HG02884 (cell line): Measurements from ENCODE around the gene TAGLN3.

Source experiments
- ATAC-seq: cut with Tn5 transposase; IDR thresholded peaks from one replicate; pipeline ENCODE4 v1.9.1; 2021; ENCODE audit warnings: mild to moderate bottlenecking, moderate library complexity; ENCODE audit not compliant: unreplicated experiment

Gene TAGLN3

GRCh38 chr3:112043621-112044201 is 45.0 kb downstream of the TAGLN3 start:
- ATAC-seq: peak; percentile 96

GRCh38 chr3:112046599-112046998 is 47.9 kb downstream of the TAGLN3 start:
- ATAC-seq: no peak

- ATAC-seq: no peak
Observed at GRCh38 chr3:112047264-112047663, 48.5 kb downstream of the TAGLN3 start.

- ATAC-seq: no peak
Observed at GRCh38 chr3:112048911-112049310, 50.2 kb downstream of the TAGLN3 start.

GRCh38 chr3:112053229-112053628 is 54.5 kb downstream of the TAGLN3 start:
- ATAC-seq: no peak

GRCh38 chr3:112056451-112056929 is 57.8 kb downstream of the TAGLN3 start:
- ATAC-seq: no peak

GRCh38 chr3:112059497-112059896 is 60.8 kb downstream of the TAGLN3 start:
- no peak for ATAC-seq

GRCh38 chr3:112061152-112061551 is 62.4 kb downstream of the TAGLN3 start:
- no peak for ATAC-seq
